Stimulated activated CD4-positive, alpha-beta T cell treated with anti-CD3 and anti-CD28 coated beads, Interleukin-4, amount 100 ng/mL, for 48 hours (primary cell): ENCODE data around the gene SCFD2.

Source experiments
- DNase-seq, 2 donors: peaks; one replicate each; pipeline ENCODE4 v3.0.0-alpha.2; 2020; ENCODE audit warnings: low read depth in 2 of 2

Gene SCFD2

DNA sequence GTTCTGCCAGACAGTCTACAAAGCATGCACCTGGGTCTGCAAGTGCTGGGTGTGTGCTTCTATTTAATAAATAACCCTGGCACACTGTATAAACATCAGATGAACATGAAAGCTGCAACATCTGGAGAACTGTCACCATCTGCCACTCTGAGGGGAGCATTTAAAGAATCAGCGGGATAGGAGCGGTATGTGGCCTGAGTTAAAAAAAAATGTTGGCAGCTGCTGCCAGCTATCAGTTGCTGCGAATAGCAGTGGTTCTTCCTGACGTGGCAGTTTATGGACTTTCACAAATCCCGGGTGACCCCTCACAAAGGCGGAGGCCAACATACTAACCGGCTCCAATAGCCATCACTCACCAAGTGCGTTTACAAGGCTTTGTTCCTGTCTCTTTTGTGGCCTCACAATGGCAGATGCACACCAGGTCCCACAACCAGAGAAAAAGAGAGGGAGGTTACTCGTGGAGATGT lies 408.6 kb downstream of the SCFD2 start:
- DNase-seq: no peak

DNA sequence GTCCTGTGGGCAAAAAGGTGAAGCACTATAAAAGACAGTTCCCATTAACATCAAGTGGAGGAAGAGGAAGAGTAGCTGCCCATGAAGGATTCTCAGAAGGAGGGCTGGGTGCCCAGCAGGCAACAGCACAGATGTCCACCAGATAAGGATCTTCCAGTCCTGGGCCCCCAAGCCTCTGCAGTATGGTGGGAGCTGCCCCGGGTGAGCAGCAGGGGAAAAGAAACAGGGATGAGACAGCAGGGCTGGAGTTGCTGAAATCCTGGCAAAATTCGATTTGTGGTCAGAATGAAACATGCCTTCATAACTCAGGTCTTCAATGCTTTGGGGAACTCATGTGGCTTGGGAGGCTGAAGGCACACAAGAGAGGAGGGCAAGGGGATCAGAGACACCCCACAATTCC lies 409.2 kb downstream of the SCFD2 start:
- no peak for DNase-seq

DNA sequence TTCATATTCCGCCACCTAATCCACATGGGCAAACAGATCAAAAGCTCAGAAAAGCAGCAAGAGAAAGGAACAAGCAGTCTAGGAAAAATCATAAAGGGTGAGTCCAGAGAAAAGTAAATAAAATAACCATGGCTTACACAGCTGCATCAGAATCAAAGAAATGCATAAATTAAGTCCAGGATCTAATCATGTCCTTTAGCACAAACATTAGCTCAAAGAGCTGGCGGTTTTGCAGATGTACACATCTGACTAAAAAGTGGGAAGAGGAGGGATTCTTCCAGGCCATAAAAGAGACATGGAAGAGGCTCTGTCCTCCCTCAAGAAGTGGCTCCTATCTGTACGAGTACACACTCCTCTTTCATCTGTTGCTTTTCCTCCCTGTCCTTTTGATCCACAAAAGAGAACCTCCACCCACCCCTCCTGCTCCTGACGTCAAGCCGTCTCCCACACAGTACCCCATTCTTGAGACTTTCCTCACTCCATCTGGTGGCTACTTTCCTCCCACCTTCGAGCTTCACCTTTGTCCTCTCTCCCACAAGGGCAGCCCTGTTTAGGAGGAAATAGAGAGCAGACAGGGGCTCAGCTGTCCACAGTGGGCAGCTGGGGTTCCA lies 411.2 kb downstream of the SCFD2 start:
- DNase-seq: no peak

DNA sequence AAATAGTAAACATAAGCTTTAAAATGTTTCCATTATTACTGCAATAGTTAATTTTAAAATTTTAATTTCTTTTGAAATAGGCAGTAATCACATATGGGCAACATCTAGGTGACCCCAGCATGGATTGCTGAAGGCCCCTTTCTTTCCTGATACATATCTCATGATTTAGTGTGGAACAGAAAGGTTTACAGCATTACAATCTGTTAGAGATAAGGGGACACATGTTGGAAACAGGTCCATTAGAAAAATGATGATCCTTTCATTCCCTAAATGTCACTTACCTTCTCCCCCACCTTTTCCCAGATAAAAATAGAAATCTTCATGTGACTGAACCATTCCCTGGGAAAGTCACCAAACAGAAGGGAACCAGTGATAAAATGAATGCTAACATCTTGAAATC lies 413.3 kb downstream of the SCFD2 start:
- no peak for DNase-seq

DNA sequence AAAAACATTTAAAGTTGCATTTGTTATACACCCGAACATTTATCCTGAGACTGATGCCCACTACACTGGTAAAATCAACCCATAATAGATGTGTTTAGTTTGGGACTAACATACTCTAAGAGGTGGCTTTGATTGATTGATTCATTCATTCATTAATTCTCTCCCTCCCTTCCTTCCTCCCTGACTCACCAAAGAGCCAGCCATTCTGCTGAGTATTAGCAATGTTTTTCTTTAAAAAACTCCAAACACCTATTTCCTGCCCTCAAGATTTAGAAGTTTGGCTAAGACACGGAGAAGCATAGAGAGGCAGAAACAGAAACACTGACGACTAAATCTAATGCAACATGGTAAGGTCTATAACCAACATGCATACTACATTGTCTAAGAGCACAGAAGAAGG lies 414.8 kb downstream of the SCFD2 start:
- no peak for DNase-seq

DNA sequence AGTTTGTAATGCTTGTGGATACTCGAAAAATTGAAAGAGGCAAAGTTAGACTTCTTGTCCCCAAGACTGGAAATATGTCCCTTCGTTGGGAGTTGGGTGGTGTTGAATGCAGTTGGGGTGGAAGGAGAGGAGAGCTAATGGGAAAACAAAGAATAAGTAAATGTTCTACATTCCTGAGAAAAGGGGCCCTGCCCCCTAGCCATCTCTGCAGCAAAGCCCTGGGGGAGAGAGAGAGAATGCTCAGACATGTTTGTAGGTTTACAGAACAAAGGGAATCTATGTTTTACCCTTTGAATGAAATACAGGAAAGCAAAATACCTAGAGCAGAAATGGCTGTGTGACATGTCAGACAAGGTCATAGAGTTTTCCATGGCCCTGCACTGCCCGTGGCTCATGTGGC lies 415.6 kb downstream of the SCFD2 start:
- DNase-seq: no peak

DNA sequence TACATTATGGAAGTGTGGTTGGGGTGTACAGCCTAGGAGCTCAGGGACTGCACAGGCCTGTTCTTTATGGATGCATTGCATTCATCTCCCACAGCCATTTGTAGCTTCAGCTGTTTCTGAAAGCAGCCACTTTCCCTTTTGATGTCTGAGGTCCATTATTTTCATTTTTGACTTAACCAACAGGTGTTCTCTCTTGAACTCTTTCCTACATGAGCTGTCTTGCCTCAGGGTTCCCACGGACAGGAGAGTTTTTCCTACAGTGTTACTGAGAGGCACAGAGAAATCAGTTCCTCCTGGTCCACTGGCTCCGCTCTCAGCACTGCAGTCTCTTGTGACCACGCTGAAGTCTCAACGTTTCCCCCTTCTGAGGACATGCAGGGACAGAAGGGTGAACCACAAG lies 416.5 kb downstream of the SCFD2 start:
- no peak for DNase-seq

DNA sequence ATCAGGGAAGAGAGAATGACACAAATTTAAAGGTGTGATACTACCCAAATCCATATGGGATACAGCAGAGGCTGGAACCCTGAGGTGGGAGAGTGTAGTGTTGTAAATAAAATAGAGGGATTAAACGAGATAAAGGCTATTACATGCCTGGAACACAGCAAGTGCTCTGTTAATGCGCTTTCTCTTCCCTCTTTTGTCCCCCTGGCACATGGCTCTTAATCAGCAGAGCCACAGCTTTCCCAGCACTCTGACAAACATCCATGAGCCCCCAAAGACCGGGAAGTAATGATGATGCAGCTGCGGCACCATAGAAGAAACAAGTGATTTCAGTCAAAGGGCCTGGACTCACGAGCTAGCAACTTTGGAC lies 417.8 kb downstream of the SCFD2 start:
- no peak for DNase-seq

DNA sequence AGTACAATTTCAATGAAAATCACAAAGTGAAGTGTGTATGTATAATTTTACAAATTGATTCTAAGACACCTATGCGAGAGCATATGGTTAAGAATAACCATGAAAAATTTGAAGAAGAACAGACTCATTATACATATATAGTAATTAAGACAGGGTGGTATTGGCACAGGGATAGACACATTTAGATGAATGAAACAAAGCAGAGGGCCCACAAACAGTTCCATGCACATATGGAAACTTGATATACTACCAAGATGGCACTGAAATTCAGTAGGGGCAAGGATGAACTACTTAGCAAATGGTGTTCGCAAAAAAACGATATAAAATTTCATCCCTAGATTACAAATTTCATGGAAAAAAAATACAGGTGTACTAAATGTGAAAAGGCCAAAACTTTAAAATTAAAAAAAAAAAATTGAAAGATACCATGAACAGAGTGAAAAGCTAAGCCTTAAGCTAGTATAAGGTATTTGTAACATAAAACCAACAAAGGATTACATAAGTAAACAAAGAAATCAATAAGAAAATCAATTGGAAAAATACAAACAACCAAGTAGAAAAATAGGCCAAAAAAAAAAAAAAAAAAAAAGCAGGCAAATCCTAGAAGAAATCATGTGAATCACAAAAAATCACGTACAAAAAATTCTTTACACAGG lies 418.3 kb downstream of the SCFD2 start:
- DNase-seq: no peak

DNA sequence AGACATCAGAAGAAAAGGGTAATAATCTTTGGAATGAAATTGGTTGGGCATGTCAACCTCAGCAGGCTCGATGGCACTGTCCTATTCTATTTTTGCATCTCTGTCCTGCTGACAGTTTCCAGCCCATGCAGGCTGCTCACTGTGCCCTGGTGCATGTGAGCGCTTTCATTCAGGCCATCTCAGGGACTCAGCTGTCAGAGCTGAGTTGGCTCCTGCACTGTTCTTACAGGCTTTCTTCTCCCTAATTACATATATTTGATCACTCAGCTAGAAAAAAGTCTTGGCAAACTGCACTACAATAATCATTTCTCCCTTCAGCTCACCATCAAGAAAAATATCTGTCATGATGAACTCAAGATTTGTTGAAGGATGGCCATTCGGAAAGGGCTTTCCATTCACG lies 419.0 kb downstream of the SCFD2 start:
- no peak for DNase-seq

DNA sequence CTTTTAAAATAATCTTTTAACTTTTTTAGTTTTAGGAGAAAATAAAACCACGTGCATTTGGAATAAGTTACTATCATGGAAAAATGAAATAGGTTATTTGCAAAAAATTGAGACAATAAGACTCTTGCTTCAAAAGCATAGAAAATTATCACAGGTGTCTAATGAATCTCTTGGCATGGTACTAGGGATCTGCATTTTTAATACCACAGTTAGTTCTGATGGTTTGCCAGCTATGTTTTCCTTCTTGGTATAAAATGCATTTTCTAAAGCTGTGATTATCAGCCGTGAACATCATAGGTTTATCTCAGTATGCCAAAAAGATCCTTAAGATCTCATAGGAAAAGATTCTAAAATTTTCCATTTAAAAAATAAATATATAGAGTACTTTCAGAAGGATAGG lies 419.9 kb downstream of the SCFD2 start:
- no peak for DNase-seq

DNA sequence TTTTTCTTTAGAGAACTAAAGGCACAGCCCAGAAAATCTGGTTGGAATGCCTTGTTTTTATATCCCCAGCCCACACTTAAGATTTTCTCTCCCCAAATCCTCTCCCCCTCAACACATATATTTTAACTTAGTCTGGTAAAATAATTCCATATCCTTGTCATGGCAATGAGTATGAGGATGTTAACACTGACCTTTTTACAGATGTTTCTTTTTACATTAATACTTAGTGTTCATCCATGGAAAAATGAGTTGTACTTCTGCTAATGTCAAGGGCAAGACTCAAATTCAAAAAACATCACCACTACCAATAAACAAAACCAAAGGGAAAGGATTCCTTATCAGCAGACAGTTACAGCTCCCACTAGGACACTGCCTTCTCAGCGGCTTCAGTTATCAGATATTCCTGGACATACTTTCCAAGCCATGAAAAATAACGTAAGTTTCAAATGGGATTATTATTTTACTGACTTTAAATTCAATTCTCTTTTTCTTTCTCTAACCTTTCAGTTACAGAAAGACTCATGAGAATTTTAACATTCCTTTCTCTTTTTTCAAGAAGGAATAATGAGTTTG lies 420.4 kb downstream of the SCFD2 start:
- DNase-seq: no peak

DNA sequence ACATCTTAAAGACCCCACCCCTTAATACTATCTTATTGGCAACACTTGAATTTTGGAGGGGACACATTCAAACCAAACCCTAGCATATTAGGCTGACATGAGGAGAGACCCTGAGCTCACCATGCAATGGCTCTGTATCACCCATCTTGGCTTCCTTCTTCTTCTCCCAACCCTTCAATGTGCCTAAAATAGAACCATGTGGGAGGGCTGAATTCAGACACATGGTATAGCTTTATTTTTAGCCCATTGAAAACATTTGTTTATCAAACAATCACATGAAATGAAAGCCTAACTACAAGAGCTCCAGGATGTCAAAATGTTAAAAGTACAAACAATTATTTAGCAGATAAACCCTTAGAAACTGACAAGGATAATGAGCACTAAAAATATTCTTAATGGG lies 422.2 kb downstream of the SCFD2 start:
- DNase-seq: no peak

DNA sequence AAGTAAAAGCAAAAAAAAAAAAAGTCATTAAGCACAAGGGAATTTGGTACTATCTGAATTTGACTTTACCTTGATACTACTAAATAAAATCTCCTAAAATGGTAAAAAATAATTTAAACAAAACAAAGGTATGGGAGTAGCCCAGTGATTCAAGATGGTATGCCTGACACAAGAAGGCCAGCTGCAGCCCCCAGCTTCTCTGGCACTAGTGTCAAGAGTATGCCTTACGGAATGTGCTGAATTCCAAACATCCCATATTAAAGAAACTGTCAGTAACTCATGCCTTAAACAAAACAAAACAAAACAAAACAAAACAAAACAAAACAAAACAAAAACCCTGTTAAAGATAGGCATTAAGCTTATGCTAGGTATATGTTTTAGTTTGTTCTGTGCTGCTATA lies 422.9 kb downstream of the SCFD2 start:
- DNase-seq: no peak

DNA sequence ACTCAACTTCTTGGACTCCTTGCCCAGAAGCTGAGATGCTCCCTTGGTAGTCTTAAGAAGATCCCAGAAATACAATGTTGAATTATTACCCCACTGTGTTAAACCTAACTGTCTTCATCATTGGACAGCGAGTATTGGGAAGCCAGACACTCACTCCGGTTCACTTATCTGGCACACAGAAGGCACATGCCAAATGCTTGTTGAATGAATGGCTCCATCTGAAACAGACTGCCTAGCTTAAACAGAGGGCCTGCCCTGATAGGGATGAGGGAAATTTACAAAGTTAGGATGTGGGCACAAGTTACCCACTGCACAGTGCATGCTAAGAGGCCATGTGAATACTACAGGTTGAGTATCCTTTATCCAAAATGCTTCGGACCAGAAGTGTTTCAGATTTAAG lies 424.4 kb downstream of the SCFD2 start:
- DNase-seq: no peak

DNA sequence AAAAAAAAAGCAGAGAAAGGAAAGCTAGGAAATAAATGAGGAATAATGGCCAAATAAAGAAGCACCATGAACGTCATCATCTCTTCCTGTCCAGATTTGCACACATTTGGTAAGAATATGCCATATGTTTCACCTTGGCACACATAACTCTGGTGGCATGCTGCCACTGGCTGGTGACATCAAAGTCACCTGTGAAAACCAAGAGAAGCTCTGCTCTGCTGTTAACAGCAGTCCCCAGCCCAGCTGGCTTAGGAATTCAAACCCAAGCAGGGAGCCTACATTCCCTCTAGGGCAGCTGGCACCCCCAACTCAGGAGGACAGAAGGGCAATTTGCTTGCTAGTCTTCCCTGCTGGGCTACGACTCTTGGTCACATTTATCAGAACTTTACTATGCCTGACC lies 426.1 kb downstream of the SCFD2 start:
- no peak for DNase-seq

DNA sequence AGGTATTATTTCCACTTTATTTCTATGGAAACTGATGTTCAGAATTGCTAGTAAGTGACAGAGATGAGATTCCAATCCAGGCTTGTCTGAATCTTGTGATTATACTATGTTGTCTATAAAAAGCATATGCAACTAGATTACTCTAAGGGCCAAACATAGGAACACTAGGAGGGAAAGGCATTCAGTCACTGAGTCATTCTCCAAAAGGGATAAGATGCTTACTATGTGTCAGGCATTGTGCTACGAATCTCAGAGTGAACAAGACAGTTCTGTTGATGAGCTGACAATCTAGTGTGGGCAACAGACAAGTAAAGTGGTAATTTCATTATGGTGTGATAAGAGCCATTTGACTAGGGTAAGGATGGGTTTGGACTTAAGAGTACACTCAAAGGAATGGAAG lies 426.5 kb downstream of the SCFD2 start:
- DNase-seq: no peak

DNA sequence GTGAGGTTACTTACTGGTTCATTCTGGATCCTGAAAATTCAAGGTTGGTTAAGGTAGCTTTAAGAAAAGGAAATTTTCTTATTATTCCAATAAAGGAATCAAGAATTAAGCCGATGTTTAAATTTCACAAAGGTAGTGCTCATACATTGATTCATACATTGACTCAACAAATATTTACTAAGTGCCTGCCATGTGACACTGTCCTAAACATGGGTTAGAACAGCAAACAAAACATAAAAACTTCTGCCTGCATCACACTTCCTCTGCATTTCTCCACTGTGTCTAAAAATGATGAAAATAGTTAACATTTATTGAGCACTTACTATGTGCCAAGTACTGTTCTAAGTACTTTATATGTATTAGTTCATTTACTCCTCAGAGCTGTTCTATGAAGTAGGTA lies 428.0 kb downstream of the SCFD2 start:
- DNase-seq: no peak

DNA sequence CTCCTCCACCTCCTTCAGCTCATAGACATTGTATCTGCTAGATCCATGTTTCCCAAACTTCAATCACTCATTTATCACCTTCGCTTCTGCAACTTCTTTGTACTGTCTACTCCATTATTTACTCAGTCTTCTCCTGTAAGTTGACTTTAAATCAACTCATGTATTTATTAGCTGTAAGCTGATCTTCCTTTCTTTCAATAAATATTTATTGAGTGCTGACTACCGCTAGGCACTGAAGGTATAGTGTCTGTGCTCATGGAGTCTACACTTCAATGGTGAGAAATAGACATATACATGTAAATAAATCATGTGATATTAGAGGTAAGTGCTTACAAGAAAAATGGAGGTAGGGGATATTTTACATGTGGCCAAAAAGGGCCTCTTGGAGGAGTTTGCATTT lies 429.1 kb downstream of the SCFD2 start:
- no peak for DNase-seq

DNA sequence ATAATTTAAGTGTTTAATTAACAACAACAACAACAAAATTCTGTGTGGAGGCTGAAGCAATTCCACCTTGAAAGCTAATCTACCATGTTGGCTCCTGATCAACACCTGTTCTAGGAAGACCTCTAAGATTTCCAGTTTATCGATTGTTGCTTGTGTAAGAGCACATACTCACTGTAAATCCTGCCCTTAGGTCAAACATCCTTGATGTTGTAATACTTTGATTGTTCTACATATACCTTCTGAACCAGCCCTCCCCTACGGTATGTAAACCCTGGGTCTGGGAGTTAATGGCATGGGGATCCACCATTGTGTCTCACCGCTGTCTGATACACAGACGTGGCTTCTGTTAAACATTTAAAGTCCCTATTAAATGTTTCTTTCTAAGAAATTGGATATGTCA lies 430.5 kb downstream of the SCFD2 start:
- no peak for DNase-seq

DNA sequence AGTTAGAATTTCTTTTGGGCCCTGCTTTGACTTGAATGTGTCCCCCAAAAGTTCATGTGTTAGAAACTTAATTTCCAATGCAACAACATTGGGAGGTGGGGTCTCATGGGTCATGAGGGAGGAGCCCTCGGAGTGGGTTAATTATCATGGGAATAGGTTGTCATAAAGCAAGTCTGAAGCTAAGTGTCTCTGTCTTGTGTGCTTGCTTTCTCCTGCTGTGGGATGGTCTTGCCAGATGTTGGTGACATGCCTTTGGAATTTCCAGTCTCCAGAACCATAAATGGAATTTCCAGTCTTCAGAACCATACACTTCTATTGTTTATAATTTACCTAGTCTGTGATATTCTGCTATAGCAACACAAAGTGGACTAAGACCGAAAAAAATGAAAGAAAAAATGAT lies 432.1 kb downstream of the SCFD2 start:
- DNase-seq: no peak

DNA sequence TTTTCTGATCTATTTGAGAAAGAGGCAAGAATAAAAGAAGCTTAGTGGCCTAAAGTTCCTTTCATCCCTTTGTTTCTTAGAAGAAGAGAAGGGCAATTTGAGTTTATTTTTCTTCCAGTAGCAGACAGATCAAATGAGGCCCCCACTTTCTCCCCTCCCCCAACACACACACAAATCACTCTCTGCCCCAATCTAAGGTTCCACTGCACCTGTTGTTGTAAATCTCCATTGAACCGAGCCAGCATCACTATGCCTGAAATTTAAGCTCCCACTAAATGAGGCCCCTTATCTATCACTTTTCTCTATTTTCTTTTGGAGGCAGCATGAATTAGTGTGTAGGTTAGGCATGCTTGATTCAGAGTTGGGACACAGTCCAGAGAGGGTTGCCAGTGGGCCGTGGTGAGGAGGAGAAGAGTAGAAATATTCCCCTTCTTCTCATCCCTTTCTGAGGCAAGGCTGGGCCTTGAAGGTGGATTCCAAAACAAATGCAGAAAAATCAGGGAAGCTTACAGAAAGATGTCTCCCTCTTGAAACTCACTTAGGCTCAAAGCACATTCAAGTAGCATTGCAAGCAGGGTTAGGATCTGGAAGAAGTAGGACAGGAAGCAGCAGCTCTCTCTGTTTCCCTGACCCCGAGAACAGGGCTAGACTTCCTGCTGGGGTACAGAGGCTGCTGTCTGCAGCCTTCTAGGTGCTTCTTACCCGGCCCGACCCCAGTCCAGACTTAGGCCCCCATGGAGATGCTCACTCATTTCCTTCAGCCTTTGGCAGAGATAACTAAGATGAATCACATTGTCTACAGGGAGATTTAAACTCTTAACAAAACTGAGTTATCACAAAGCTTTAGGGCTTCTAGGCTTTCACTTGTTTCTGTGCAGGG lies 433.0 kb downstream of the SCFD2 start:
- no peak for DNase-seq

DNA sequence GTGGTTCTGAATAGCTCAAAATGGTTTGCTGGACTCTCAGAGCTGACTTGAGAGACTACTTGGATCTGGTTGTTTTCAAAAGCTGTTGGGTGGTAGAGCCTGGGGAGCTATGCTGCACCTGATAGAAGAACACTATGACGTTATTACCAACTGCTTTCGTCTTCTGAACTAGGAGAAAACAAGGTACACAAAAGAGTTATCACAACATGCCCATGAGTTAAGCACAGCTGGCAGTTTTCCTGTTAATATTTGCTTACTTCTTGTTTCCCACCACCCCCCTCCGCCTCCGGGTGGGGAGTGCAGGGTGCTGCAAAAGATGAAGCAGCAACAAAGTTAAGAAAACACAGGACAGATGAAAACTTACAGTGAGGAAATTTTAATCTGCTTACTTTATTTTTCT lies 434.6 kb downstream of the SCFD2 start:
- no peak for DNase-seq
